H9 (cell line): ENCODE results near the gene DTNB. TPM values are rescaled to one million over a fixed set of nuclear protein-coding genes. Genes with fewer than 3 reads are reported as not detected.

Source experiments
- DNase-seq: peaks from one replicate; pipeline ENCODE4 v3.0.0-alpha.2; 2017
- H2AFZ ChIP-seq: one replicate; pipeline ENCODE4 v1.6.1; 2013; ENCODE audit warnings: mild to moderate bottlenecking, low read length, control low read depth, moderate library complexity
- H2AK5ac ChIP-seq: 2 replicates; pipeline ENCODE4 v1.6.1; 2013; ENCODE audit warnings: low read length, control low read depth, mixed read lengths; ENCODE audit not compliant: insufficient read length
- H2BK120ac ChIP-seq: one replicate; pipeline ENCODE4 v1.6.1; 2013; ENCODE audit warnings: low read depth, mild to moderate bottlenecking, low read length, control low read depth, inconsistent platforms; ENCODE audit not compliant: poor library complexity, severe bottlenecking
- H2BK12ac ChIP-seq: 2 replicates; pipeline ENCODE4 v1.6.1; 2013; ENCODE audit warnings: low read length, control low read depth, mixed read lengths, low read depth; ENCODE audit not compliant: insufficient read length
- H2BK15ac ChIP-seq: 2 replicates; pipeline ENCODE4 v1.6.1; 2013; ENCODE audit warnings: low read depth, low read length, control low read depth
- H2BK20ac ChIP-seq: one replicate; pipeline ENCODE4 v1.6.1; 2013; ENCODE audit warnings: low read depth, mild to moderate bottlenecking, low read length, control low read depth, inconsistent platforms; ENCODE audit not compliant: poor library complexity, severe bottlenecking
- H2BK5ac ChIP-seq: 2 replicates; pipeline ENCODE4 v1.6.1; 2013; ENCODE audit warnings: low read length, control low read depth, mixed read lengths; ENCODE audit not compliant: insufficient read length
- H3K14ac ChIP-seq: 2 replicates; pipeline ENCODE4 v1.6.1; 2013; ENCODE audit warnings: low read length, control low read depth; ENCODE audit not compliant: insufficient read depth
- H3K18ac ChIP-seq: 2 replicates; pipeline ENCODE4 v1.6.1; 2013; ENCODE audit warnings: low read depth, mild to moderate bottlenecking, mixed read lengths, low read length, control low read depth; ENCODE audit not compliant: insufficient read length
- H3K23ac ChIP-seq: 2 replicates; pipeline ENCODE4 v1.6.1; 2013; ENCODE audit warnings: low read length, control low read depth, mixed read lengths, low read depth; ENCODE audit not compliant: insufficient read length
- H3K23me2 ChIP-seq: 2 replicates; pipeline ENCODE4 v1.6.1; 2013; ENCODE audit warnings: low read depth, mild to moderate bottlenecking, mixed read lengths, low read length, control low read depth; ENCODE audit not compliant: insufficient read length, poor library complexity, severe bottlenecking
- H3K27ac ChIP-seq: 2 replicates; pipeline ENCODE4 v1.5.1; 2013; ENCODE audit warnings: low read length, control low read depth, mixed read lengths, low read depth; ENCODE audit not compliant: insufficient read length
- H3K27me3 ChIP-seq: 2 replicates; pipeline ENCODE4 v1.6.1; 2013; ENCODE audit warnings: low read length, control low read depth, inconsistent platforms; ENCODE audit not compliant: insufficient read depth
- H3K4ac ChIP-seq: 2 replicates; pipeline ENCODE4 v1.6.1; 2013; ENCODE audit warnings: low read depth, mild to moderate bottlenecking, control low read depth, inconsistent platforms, low read length, moderate library complexity
- H3K4me1 ChIP-seq: 2 replicates; pipeline ENCODE4 v1.6.1; 2013; ENCODE audit warnings: low read length, control low read depth, inconsistent platforms; ENCODE audit not compliant: insufficient read depth
- H3K4me2 ChIP-seq: 2 replicates; pipeline ENCODE4 v1.6.1; 2013; ENCODE audit warnings: low read length, control low read depth, mixed read lengths; ENCODE audit not compliant: insufficient read length, insufficient read depth
- H3K56ac ChIP-seq: 2 replicates; pipeline ENCODE4 v1.6.1; 2013; ENCODE audit warnings: low read depth, mild to moderate bottlenecking, mixed read lengths, low read length, control low read depth; ENCODE audit not compliant: insufficient read length
- H3K79me1 ChIP-seq: 2 replicates; pipeline ENCODE4 v1.6.1; 2013; ENCODE audit warnings: low read depth, mild to moderate bottlenecking, moderate library complexity, low read length, control low read depth, inconsistent platforms; ENCODE audit not compliant: insufficient read depth, poor library complexity, severe bottlenecking
- H3K79me2 ChIP-seq: 2 replicates; pipeline ENCODE4 v1.6.1; 2013; ENCODE audit warnings: low read length, control low read depth, inconsistent platforms; ENCODE audit not compliant: insufficient read depth
- H3K9ac ChIP-seq: 2 replicates; pipeline ENCODE4 v1.6.1; 2013; ENCODE audit warnings: low read length, control low read depth, mixed read lengths; ENCODE audit not compliant: insufficient read length; ENCODE audit errors: extremely low read depth
- H3K9me3 ChIP-seq: one replicate; pipeline ENCODE4 v1.6.1; 2013; ENCODE audit warnings: low read depth, low read length, inconsistent platforms; ENCODE audit not compliant: control insufficient read depth
- H3T11ph ChIP-seq: one replicate; pipeline ENCODE4 v1.6.1; 2013; ENCODE audit warnings: mild to moderate bottlenecking, low read length, control low read depth, inconsistent platforms
- H4K20me1 ChIP-seq: one replicate; pipeline ENCODE4 v1.6.1; 2013; ENCODE audit not compliant: control insufficient read depth, insufficient read length, insufficient read depth
- H4K5ac ChIP-seq: 2 replicates; pipeline ENCODE4 v1.6.1; 2013; ENCODE audit warnings: low read depth, mild to moderate bottlenecking, mixed read lengths, low read length, control low read depth; ENCODE audit not compliant: insufficient read length
- H4K8ac ChIP-seq: replicated peaks from 2 replicates; pipeline ENCODE4 v1.6.1; 2013; ENCODE audit warnings: low read length, control low read depth, mixed read lengths, low read depth; ENCODE audit not compliant: insufficient read length
- H4K91ac ChIP-seq: 2 replicates; pipeline ENCODE4 v1.6.1; 2013; ENCODE audit warnings: low read depth, mild to moderate bottlenecking, moderate library complexity, mixed read lengths, low read length, control low read depth; ENCODE audit not compliant: insufficient read length
- H3K27ac Mint-ChIP-seq, 3 experiments: 2 replicates in 2 of 3; 3 replicates in 1 of 3; pipeline ENCODE4 v1.8.0; 2020 to 2021; ENCODE audit warnings: mixed read lengths in 3 of 3, mild to moderate bottlenecking in 1 of 3, moderate library complexity in 1 of 3
- H3K27me3 Mint-ChIP-seq: 2 replicates; pipeline ENCODE4 v1.8.0; 2021; ENCODE audit warnings: low read depth, mild to moderate bottlenecking, moderate library complexity, mixed read lengths
- H3K36me3 Mint-ChIP-seq, 3 experiments: 2 replicates in 2 of 3; 3 replicates in 1 of 3; pipeline ENCODE4 v1.8.0; 2020 to 2021; ENCODE audit warnings: low read depth in 3 of 3, mixed read lengths in 3 of 3; ENCODE audit not compliant: insufficient read depth in 1 of 3
- H3K4me1 Mint-ChIP-seq, 2 experiments: 2 replicates each; pipeline ENCODE4 v1.8.0; 2020; ENCODE audit warnings: mixed read lengths in 2 of 2
- H3K4me3 Mint-ChIP-seq, 2 experiments: 2 replicates in 1 of 2; 3 replicates in 1 of 2; pipeline ENCODE4 v1.8.0; 2020 to 2021; ENCODE audit warnings: mild to moderate bottlenecking in 2 of 2, mixed read lengths in 2 of 2, moderate library complexity in 1 of 2
- H3K9me3 Mint-ChIP-seq, 2 experiments: 2 replicates in 1 of 2; 3 replicates in 1 of 2; pipeline ENCODE4 v1.8.0; 2020; ENCODE audit warnings: mild to moderate bottlenecking in 2 of 2, mixed read lengths in 2 of 2, moderate library complexity in 1 of 2
- WGBS: extraction: QIAGEN DNeasy Blood & Tissue Kit; methylation state at CpG from one replicate; pipeline ENCODE4 v1.1.7; 2013; ENCODE audit warnings: missing lambda C conversion rate, low lambda C conversion rate, mixed read lengths; ENCODE audit not compliant: insufficient read length; ENCODE audit errors: extremely low coverage; 5-methylcytosine and 5-hydroxymethylcytosine counted together
- total RNA-seq: library from RNA; stranded (reverse); gene quantifications from 2 replicates; pipeline ENCODE4 v1.2.1, GENCODE V29; 2021
- TF ChIP-seq, protein P1 (sequence below): fragments of 200-600 bp; sonication (generic); conservative IDR thresholded peaks from 3 replicates; pipeline ENCODE4 v1.8.0; 2021; ENCODE audit warnings: antibody characterized with exemption, mild to moderate bottlenecking

Gene DTNB
- total RNA-seq, 1 experiment from 2014 or later = 26.7 TPM

GRCh38 chr2:25690058-25690457, 16.7 kb upstream of the DTNB start:
- H3K27ac ChIP-seq = no peak overlapping the region
- H3K4me2 ChIP-seq = no peak overlapping the region
- no peak overlapping the region for H3K56ac ChIP-seq
- H4K5ac ChIP-seq = no peak overlapping the region
- Mint-ChIP-seq H3K36me3 (no peaks in the 10 kb centered on the region), H3K27me3 (no peaks in the 10 kb centered on the region; the same call in 1 of the 2 replicates), H3K4me1 (peaks cover 3 to 4% of the 10 kb centered on the region in 2 experiments; a peak in 1 of 4 replicates), H3K27ac (no peak overlapping the region), H3K9me3 (no peaks in the 10 kb centered on the region), H3K4me3 (no peak overlapping the region)
- H3K27me3 ChIP-seq = no peaks in the 10 kb centered on the region
- H4K91ac ChIP-seq = no peak overlapping the region
- TF ChIP-seq, protein P1, sequence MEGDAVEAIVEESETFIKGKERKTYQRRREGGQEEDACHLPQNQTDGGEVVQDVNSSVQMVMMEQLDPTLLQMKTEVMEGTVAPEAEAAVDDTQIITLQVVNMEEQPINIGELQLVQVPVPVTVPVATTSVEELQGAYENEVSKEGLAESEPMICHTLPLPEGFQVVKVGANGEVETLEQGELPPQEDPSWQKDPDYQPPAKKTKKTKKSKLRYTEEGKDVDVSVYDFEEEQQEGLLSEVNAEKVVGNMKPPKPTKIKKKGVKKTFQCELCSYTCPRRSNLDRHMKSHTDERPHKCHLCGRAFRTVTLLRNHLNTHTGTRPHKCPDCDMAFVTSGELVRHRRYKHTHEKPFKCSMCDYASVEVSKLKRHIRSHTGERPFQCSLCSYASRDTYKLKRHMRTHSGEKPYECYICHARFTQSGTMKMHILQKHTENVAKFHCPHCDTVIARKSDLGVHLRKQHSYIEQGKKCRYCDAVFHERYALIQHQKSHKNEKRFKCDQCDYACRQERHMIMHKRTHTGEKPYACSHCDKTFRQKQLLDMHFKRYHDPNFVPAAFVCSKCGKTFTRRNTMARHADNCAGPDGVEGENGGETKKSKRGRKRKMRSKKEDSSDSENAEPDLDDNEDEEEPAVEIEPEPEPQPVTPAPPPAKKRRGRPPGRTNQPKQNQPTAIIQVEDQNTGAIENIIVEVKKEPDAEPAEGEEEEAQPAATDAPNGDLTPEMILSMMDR = no peak
- no peak overlapping the region for H2BK5ac ChIP-seq
- no peak overlapping the region for H2AFZ ChIP-seq
- no peak overlapping the region for H2BK12ac ChIP-seq
- no peaks in the 10 kb centered on the region for H3K4me1 ChIP-seq
- no peak overlapping the region for H3T11ph ChIP-seq
- no peak overlapping the region for H2AK5ac ChIP-seq
- H3K4ac ChIP-seq = no peak overlapping the region
- H3K9me3 ChIP-seq = no peaks in the 10 kb centered on the region
- H2BK20ac ChIP-seq = no peak overlapping the region
- no peaks in the 10 kb centered on the region for H3K79me1 ChIP-seq
- H3K23ac ChIP-seq = no peak overlapping the region
- H3K14ac ChIP-seq = no peak overlapping the region
- H4K20me1 ChIP-seq = no peaks in the 10 kb centered on the region
- H3K9ac ChIP-seq = no peak overlapping the region
- no CpG with 5 or more reads among the region's 1 CpG for WGBS
- no peak overlapping the region for H4K8ac ChIP-seq
- DNase-seq = no peak
- H3K23me2 ChIP-seq = no peaks in the 10 kb centered on the region
- no peak overlapping the region for H2BK15ac ChIP-seq
- no peak overlapping the region for H2BK120ac ChIP-seq
- H3K79me2 ChIP-seq = no peaks in the 10 kb centered on the region
- H3K18ac ChIP-seq = no peak overlapping the region
